Measurements from ENCODE around the gene VSIG10L.
A peak's percentile ranks its signal among the peaks of the same experiment; 100 is the strongest.

VSIG10L gene

DNA sequence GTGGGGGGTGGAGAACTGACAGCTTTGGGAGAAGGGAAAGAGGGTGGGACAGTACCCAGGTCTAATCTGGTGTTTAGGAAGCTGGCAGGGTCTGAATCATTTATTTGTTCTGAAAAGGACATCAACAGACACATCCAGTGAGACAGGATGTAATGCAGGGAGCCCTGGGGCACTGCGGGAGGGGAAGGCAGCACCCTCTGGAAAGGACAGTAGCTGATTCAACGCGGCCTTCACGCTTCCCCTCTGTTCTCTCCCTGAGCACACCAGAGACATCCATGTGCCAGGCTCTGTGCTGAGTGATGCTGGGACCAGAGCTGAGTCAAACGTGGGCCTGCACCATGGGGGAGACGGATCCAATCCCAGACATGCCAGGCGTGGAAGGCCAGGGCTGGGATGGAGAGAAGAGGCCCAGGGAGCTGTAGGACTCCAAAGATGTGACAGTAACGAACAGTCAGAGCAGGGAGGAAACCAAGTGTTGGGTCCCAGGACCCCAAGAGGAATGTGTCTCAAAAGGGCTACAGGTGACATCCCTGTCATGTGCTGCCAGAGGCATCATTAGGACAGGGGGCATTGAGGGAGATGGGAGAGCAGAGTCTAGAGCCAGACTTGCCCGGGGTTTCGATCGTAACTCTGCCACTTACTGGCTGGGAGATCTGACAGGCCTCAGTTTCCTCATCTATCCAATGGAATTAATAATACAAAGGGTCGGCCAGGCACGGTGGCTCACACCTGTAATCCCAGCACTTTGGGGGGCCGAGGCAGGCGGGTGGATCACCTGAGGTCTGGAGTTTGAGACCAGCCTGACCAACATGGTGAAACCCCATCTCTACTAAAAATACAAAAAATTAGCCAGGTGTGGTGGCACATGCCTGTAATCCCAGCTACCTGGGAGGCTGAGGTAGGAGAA lies 22.5 kb upstream of the VSIG10L start:
- Histone ChIP-seq H3K27me3 (ENCODE audit: insufficient read depth, low read length) (no peaks in the 10 kb centered on the region), H3K27ac (ENCODE audit: low read length) (no peak overlapping the region), H3K36me3 (ENCODE audit: insufficient read depth, low read depth, low read length) (no peaks in the 10 kb centered on the region), H3K4me3 (ENCODE audit: low read length) (no peak overlapping the region), H3K4me1 (ENCODE audit: insufficient read depth, low read length) (peaks cover 15% of the 10 kb centered on the region), H3K9me3 (ENCODE audit: insufficient read depth, low read depth, low read length) (no peaks in the 10 kb centered on the region), H3K9ac (ENCODE audit: low read depth, low read length) (no peak overlapping the region)

DNA sequence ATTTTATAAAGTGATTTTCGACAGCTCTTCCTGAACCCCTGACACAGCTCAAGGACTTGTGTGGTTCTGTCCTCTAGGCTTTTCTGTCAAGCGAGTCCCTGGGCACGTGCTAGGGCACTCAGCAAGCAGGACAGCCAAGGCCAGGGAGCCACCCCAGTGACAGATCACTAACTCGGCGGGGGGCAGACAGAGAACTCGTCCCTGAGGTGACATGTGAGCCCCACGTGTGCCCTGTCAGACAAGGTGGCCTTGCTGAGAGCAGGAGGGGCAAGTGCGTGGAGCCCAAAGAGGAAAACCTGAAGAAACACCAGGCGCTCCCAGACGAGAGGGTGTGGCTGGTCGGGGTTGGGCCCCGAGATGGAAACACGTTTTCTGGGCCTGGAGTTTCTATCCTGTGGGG lies 19.3 kb upstream of the VSIG10L start:
- Histone ChIP-seq H3K36me3 (ENCODE audit: insufficient read depth, low read depth, low read length) (no peaks in the 10 kb centered on the region), H3K9ac (ENCODE audit: low read depth, low read length) (no peak overlapping the region), H3K4me3 (ENCODE audit: low read length) (no peak overlapping the region), H3K9me3 (ENCODE audit: insufficient read depth, low read depth, low read length) (no peaks in the 10 kb centered on the region), H3K27me3 (ENCODE audit: insufficient read depth, low read length) (no peaks in the 10 kb centered on the region), H3K27ac (ENCODE audit: low read length) (no peak overlapping the region), H3K4me1 (ENCODE audit: insufficient read depth, low read length) (peaks cover 9% of the 10 kb centered on the region; the same call in 1 of the 2 replicates)

DNA sequence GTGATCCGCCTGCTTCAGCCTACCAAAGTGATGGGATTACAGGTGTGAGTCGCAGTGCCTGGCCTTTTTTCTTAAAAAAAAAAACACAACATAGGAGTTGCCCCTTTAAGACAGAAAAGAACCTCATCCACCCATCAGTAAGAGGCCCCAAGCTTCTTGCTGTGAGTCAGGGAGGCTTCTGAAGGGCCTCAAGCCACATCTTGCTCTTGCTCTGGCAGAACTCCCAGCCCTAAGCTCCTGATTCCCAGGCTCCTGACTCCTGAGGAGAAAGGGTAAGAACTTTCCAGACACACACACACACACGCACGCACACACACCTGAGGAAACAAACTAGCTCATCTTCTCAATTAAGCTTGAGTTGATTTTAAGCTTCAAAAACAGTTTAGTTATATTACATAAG lies 17.4 kb upstream of the VSIG10L start:
- Histone ChIP-seq H3K9me3 (ENCODE audit: insufficient read depth, low read depth, low read length) (no peaks in the 10 kb centered on the region), H3K27ac (ENCODE audit: low read length) (no peak overlapping the region), H3K4me3 (ENCODE audit: low read length) (no peak overlapping the region), H3K4me1 (ENCODE audit: insufficient read depth, low read length) (peaks cover 5% of the 10 kb centered on the region), H3K27me3 (ENCODE audit: insufficient read depth, low read length) (no peaks in the 10 kb centered on the region), H3K9ac (ENCODE audit: low read depth, low read length) (no peak overlapping the region), H3K36me3 (ENCODE audit: insufficient read depth, low read depth, low read length) (no peaks in the 10 kb centered on the region)

DNA sequence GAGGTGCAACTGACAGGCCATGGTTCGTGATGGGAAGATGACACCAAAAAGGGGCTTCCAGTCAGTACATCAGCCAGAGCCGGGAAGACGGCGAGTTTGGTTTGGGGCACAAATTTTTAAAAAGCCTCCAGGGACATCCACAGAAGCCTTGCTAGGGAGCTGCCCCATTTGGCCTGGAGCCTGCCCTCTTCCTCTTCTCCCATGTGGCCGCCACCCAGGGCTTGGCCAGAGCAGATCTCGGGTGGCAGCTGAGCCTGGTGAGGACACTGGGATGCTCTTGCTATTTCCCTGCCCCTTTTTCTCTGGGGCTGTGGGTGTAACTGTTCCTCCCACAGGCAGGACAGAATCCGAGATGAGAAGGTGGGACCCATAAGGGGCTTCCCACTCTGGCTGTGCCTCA lies 16.0 kb upstream of the VSIG10L start:
- Histone ChIP-seq H3K4me3 (ENCODE audit: low read length) (no peak overlapping the region), H3K36me3 (ENCODE audit: insufficient read depth, low read depth, low read length) (no peaks in the 10 kb centered on the region), H3K9me3 (ENCODE audit: insufficient read depth, low read depth, low read length) (no peaks in the 10 kb centered on the region), H3K9ac (ENCODE audit: low read depth, low read length) (no peak overlapping the region), H3K27ac (ENCODE audit: low read length) (no peak overlapping the region), H3K4me1 (ENCODE audit: insufficient read depth, low read length) (peaks cover 9% of the 10 kb centered on the region), H3K27me3 (ENCODE audit: insufficient read depth, low read length) (no peaks in the 10 kb centered on the region)

DNA sequence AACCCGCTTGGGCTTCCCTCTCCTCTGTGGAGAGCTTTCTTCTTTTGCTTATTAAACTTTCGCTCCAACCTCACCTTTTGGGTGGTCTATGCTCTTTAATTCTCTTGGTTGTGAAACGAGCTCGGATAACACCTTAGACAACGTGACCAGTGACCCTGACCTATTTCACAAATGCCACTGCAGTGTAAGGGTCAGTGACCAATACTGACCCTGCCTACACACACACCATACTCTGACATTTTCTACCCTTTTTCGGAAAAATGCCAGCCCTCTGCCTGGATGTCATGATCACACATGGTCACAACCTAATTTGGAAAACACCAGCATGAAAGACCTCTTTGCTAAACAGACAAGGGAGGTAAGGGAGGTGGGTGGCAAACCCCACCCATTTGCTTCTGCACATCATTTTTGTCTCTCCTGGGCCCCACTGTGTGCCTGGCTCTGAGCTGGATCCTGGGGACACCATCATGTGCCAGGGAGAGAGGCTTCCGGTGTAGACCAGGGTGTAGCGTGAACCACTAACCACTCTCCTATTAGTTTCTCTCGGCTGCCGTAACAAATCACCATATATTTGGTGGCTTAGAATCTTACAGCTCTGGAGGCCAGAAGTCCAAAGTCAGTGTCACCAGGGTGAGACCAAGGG lies 14.3 kb upstream of the VSIG10L start:
- H3K36me3 ChIP-seq (ENCODE audit: insufficient read depth, low read depth, low read length), result peaks cover 2% of the 10 kb centered on the region; the same call in 1 of the 2 replicates
- H3K27ac ChIP-seq (ENCODE audit: low read length), result no peak overlapping the region
- no peaks in the 10 kb centered on the region for H3K27me3 ChIP-seq (ENCODE audit: insufficient read depth, low read length)
- no peaks in the 10 kb centered on the region for H3K9me3 ChIP-seq (ENCODE audit: insufficient read depth, low read depth, low read length)
- no peak overlapping the region for H3K9ac ChIP-seq (ENCODE audit: low read depth, low read length)
- H3K4me1 ChIP-seq (ENCODE audit: insufficient read depth, low read length), result peaks cover 7% of the 10 kb centered on the region; the same call in 1 of the 2 replicates
- H3K4me3 ChIP-seq (ENCODE audit: low read length), result no peak overlapping the region

DNA sequence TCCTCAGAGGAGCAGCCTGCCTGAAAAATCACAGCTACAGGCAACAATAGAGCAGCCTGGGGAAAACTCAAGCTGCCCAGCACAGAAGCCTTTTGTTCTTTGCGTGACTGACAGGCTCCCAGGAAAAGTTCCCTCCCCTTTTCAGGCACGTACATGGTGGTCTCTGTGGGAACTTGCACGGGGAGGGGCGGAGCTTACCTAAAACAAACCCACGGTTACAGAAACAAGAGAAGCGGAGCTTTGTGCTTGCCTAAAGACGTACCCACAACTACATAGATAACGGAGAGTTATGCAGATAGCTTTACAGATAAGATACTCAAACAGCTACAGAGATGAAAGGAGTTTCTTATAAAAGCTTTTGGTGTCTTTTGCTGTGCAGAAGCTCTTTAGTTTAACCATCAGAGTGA lies 12.8 kb upstream of the VSIG10L start:
- Histone ChIP-seq H3K4me3 (ENCODE audit: low read length) (no peak overlapping the region), H3K9me3 (ENCODE audit: insufficient read depth, low read depth, low read length) (no peaks in the 10 kb centered on the region), H3K27ac (ENCODE audit: low read length) (no peak overlapping the region), H3K27me3 (ENCODE audit: insufficient read depth, low read length) (no peaks in the 10 kb centered on the region), H3K9ac (ENCODE audit: low read depth, low read length) (peak overlapping the region; percentile 21; the same call in 1 of the 2 replicates), H3K4me1 (ENCODE audit: insufficient read depth, low read length) (peaks cover 7% of the 10 kb centered on the region; the same call in 1 of the 2 replicates), H3K36me3 (ENCODE audit: insufficient read depth, low read depth, low read length) (peaks cover 7% of the 10 kb centered on the region; the same call in 1 of the 2 replicates)

DNA sequence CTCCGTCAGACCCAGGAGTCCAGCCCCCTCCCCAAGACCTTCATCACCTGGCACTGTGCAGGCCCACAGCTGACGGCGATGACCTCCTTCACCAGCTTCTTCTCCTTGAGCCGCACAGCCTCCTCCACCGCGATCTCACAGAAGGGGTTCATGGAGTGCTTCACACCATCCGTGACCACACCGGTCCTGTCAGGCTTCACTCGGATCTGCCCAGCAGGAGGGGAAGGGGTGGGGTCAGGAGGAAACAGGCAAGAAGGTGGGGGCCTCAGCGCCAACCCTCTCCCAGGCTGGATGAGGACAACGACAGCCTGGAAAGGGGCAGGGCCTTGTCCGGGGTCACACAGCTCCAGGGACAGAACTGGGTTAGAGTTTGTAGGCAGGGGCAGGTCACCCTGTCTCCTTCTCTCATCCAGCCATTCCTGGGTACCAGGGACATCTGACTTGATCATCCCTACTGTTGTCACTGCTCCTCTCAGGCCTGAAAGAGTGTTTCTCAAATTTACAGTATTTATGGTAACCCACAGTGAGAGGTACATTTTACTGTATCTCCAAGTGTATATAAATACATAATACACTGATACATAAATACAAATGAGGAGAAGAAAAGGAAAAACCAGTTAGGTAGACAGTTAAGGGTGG lies 12.3 kb upstream of the VSIG10L start:
- Histone ChIP-seq H3K27ac (ENCODE audit: low read length) (no peak overlapping the region), H3K4me3 (ENCODE audit: low read length) (no peak overlapping the region), H3K4me1 (ENCODE audit: insufficient read depth, low read length) (peaks cover 7% of the 10 kb centered on the region; the same call in 1 of the 2 replicates), H3K36me3 (ENCODE audit: insufficient read depth, low read depth, low read length) (peaks cover 7% of the 10 kb centered on the region; the same call in 1 of the 2 replicates), H3K27me3 (ENCODE audit: insufficient read depth, low read length) (no peaks in the 10 kb centered on the region), H3K9ac (ENCODE audit: low read depth, low read length) (peak overlapping the region; percentile 21; the same call in 1 of the 2 replicates), H3K9me3 (ENCODE audit: insufficient read depth, low read depth, low read length) (no peaks in the 10 kb centered on the region)

DNA sequence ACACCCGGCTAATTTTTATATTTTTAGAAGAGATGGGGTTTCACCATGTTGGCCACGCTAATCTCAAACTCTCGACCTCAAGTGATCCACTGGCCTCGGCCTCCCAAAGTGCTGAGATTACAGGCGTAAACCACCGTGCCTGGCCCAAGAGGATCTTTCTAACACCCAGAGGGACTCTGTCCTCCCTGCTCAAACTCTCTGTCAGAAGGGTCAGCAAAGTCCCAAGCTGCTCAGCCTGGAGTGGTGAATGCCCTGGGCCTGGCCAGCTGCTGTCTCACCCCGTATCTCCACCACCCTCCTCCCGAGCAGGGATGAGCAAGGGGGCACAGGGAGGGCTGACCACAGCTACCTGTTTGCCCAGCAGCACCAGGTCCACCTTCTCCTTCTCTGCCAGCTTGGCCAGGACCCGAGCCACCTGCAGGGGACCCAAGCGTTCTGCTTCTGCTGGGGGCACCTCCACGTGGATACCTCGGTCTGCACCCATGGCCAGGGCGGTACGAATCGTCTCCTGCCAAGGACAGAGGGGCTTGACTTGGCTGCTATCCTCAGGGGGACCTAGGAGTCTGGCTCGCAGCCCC lies 10.9 kb upstream of the VSIG10L start:
- Histone ChIP-seq H3K4me1 (ENCODE audit: insufficient read depth, low read length) (peaks cover 7% of the 10 kb centered on the region; the same call in 1 of the 2 replicates), H3K36me3 (ENCODE audit: insufficient read depth, low read depth, low read length) (peaks cover 7% of the 10 kb centered on the region; the same call in 1 of the 2 replicates), H3K4me3 (ENCODE audit: low read length) (no peak overlapping the region), H3K27ac (ENCODE audit: low read length) (no peak overlapping the region), H3K9ac (ENCODE audit: low read depth, low read length) (no peak overlapping the region), H3K27me3 (ENCODE audit: insufficient read depth, low read length) (no peaks in the 10 kb centered on the region), H3K9me3 (ENCODE audit: insufficient read depth, low read depth, low read length) (no peaks in the 10 kb centered on the region)

DNA sequence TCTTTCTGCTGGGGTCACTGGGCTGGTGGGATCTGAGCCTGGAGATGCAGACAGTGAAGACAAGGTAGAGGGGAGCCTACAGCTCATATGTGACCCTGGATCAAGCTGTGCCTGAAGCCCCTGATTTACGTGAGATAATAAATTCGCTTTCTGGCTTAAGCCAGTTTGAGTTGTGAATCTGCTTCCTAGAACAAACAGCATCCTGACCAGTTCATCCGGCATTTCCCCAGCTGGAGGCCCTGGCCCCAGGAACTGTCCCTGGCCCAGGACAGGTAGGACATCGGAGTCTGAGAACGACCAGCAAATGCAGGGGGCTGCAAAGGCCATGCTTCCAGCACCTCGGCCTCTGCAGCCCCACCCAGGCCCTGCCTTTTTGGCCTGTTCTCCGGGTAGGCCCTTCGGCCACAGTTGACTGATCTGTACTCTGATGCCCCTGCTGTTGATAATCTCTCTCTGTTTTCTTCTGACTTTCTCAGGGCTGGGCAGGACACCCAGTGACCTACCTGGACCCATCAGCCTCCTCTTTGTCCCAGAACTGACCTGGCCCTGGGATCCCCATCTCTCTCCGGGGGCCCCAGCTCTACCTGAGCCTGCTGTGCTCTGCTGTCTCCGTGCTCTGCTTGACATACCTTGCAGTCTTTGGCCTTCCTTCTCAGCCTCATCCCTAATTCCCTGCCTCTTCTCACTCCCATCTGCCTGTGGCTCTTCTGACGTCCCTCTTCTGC lies 9.5 kb upstream of the VSIG10L start:
- Histone ChIP-seq H3K36me3 (ENCODE audit: insufficient read depth, low read depth, low read length) (peaks cover 7% of the 10 kb centered on the region; the same call in 1 of the 2 replicates), H3K4me1 (ENCODE audit: insufficient read depth, low read length) (peaks cover 7% of the 10 kb centered on the region; the same call in 1 of the 2 replicates), H3K4me3 (ENCODE audit: low read length) (no peak overlapping the region), H3K9ac (ENCODE audit: low read depth, low read length) (no peak overlapping the region), H3K9me3 (ENCODE audit: insufficient read depth, low read depth, low read length) (no peaks in the 10 kb centered on the region), H3K27ac (ENCODE audit: low read length) (no peak overlapping the region), H3K27me3 (ENCODE audit: insufficient read depth, low read length) (no peaks in the 10 kb centered on the region)

DNA sequence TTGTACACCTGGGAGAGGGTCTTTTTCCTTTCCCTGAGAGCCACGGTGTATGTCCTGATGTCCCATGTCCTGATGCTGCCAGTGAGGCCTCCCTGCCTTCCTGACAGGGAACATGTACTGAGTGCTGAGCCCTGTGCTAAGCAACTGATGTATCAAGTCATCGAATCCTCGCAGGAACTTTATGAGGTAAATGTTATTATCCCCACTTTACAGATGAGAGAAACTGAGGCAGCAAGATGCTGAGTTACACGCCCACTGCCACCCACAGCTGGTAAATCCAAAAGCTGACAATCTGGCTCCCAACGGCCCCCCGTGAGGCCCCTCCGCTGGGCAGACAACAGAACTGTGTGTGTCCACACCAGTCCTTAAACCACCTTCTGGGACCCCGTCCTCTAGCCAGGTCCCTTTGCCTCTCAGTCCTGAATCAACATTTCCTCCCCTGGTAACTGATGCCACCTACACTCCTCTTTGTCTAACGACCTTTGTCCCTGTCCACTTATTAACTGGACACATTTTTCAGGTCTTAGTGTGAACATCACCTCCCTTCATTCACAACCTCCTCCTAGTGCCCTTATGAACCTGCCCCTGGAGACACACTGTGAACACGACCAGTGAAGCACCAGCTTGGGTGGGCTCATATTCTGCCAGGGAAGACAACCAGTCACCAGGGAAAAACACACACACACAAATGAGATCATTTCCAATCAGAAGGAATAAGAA lies 5.4 kb upstream of the VSIG10L start:
- H3K4me3 ChIP-seq (ENCODE audit: low read length), result no peak overlapping the region
- H3K4me1 ChIP-seq (ENCODE audit: insufficient read depth, low read length), result peaks cover 2% of the 10 kb centered on the region; the same call in 1 of the 2 replicates
- H3K27me3 ChIP-seq (ENCODE audit: insufficient read depth, low read length), result no peaks in the 10 kb centered on the region
- H3K27ac ChIP-seq (ENCODE audit: low read length), result no peak overlapping the region
- H3K9ac ChIP-seq (ENCODE audit: low read depth, low read length), result no peak overlapping the region
- H3K36me3 ChIP-seq (ENCODE audit: insufficient read depth, low read depth, low read length), result peaks cover 7% of the 10 kb centered on the region; the same call in 1 of the 2 replicates
- H3K9me3 ChIP-seq (ENCODE audit: insufficient read depth, low read depth, low read length), result no peaks in the 10 kb centered on the region

Measured in iPS-20b (cell line).